ENCODE results near the gene KATNAL2. TPM values are rescaled to one million over a fixed set of nuclear protein-coding genes. Genes with fewer than 3 reads are reported as not detected.
"Not testable (repeated sequence)": the region's sequence is repeated elsewhere in the genome, so short reads cannot be mapped to it uniquely, and the experiment has no call there.

The KATNAL2 gene
- total RNA-seq, 4 donors from 2014 or later: 4.4 to 5.2 (median 5.0) TPM

DNA sequence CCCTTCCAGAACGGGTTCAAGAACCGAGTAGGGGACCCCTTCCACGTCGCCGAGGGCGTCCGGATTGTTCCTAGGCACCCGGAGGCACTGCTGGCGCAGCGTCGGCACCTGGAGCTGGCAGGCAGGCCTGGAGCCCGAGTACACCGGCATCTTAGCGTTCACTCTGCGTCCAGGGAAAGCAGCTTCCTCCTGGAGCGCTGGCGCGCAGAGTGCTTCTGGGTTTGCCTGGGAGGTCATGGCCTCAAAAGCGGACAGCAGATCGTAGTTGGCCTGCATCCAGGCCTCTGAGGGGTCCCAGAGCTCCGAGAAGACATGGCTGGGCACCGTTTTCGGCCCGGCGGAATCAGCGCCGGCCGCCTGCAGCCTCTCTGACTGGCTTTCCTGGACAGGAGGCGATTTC is 105.4 kb downstream of the KATNAL2 start:
- WGBS, 2 donors (ENCODE audit: low coverage in 1 of 2): no CpG with 5 or more reads among the region's 29 CpGs
- H3K36me3 ChIP-seq; DNase-seq; H3K9me3 ChIP-seq; H3K4me3 ChIP-seq; H3K27me3 ChIP-seq; H3K27ac ChIP-seq; in situ Hi-C loops (cut with MboI; ENCODE audit: low pct_ligation_motif_present in 1 of 4, low pct_unique_long_range_greater_than_20kb in 1 of 4, low sequenced_read_pairs in 3 of 4); H3K4me1 ChIP-seq; intact Hi-C loops (cut with DNase I; ENCODE audit: low total_unique reads): not testable (repeated sequence)

GRCh38 chr18:47023769-47024465 is 106.5 kb downstream of the KATNAL2 start:
- DNase-seq; H3K4me1 ChIP-seq; H3K27me3 ChIP-seq; intact Hi-C loops (cut with DNase I; ENCODE audit: low total_unique reads); H3K4me3 ChIP-seq; in situ Hi-C loops (cut with MboI; ENCODE audit: low pct_ligation_motif_present in 1 of 4, low pct_unique_long_range_greater_than_20kb in 1 of 4, low sequenced_read_pairs in 3 of 4); H3K9me3 ChIP-seq; H3K27ac ChIP-seq; H3K36me3 ChIP-seq: not testable (repeated sequence)
- WGBS, 2 donors (ENCODE audit: low coverage in 1 of 2): no CpG with 5 or more reads among the region's 55 CpGs

DNA sequence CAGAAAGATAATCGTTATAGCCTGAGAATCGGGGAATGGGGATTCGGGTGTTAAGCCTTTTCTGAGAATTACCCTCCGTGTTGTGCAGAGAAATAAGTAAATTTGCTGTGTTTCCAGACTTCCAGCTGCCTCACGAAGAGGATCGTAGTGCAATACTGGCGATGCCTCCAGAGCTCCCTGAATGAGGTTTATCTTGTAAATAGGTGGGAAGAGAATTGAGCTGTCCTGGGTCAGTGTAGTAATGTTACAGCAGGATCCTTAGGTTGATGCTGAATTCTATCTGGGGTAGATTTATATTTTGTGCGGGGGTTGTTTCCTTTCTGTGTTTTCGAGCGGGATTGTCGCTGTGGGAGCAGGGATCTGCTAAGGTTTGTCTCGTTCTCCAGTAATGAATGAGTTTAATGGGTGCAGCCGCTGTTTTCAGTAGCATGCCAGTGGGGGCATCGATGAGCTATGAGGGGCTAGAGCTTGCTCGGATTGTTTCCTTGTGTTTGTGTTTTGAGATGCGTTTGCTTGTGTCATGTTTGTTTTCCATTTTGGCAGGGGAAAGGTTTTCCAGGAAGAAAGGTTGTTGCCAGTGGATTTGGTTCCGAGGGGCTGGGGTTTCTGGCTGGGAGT is 108.3 kb downstream of the KATNAL2 start:
- 85 to 88% methylated on average over 4 to 11 of the region's 17 CpGs for WGBS, 2 donors (ENCODE audit: low coverage in 1 of 2)
- H3K27me3 ChIP-seq; H3K27ac ChIP-seq; in situ Hi-C loops (cut with MboI; ENCODE audit: low pct_ligation_motif_present in 1 of 4, low pct_unique_long_range_greater_than_20kb in 1 of 4, low sequenced_read_pairs in 3 of 4); H3K9me3 ChIP-seq; H3K36me3 ChIP-seq; H3K4me1 ChIP-seq; H3K4me3 ChIP-seq; DNase-seq; intact Hi-C loops (cut with DNase I; ENCODE audit: low total_unique reads): not testable (repeated sequence)

GRCh38 chr18:47028738-47029137 is 111.3 kb downstream of the KATNAL2 start:
- in situ Hi-C loops (cut with MboI; ENCODE audit: low pct_ligation_motif_present in 1 of 4, low pct_unique_long_range_greater_than_20kb in 1 of 4, low sequenced_read_pairs in 3 of 4); intact Hi-C loops (cut with DNase I; ENCODE audit: low total_unique reads): not testable (repeated sequence)

DNA sequence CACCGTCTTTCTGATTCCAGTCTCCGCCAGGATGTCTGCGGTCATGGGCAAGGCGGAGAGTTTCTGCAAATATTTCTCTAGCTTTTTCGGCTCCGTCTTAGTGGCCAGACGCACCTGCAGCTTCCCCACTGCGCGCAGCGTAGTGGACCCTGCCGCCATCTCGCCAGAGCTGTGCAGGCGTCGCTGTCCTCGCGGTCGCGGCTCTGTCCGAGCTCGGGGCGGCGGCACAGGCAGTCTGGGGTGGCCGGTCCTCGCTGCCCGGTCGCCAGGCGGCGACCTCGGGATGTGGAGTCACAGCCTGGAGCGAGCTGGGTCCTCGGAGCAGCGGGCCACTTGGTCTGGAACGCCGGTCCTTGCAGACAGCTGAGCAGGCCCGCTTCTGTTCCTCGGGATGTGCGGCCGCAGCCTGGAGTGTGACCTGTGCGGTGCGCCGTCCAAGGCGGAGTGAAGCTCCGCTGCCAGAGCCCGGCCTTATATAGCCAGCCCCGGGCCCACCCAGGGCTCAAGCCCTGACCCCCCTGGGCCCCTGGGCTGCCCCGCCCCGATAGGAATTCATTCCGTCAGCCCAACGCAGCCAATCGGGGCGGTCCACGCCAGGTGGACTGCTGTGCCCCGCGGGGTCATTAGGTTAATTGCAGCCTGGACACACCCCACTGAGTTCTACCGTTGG is 112.4 kb downstream of the KATNAL2 start:
- WGBS, 2 donors (ENCODE audit: low coverage in 1 of 2): no CpG with 5 or more reads among the region's 55 CpGs
- H3K9me3 ChIP-seq; DNase-seq; H3K36me3 ChIP-seq; H3K27ac ChIP-seq; intact Hi-C loops (cut with DNase I; ENCODE audit: low total_unique reads); H3K4me3 ChIP-seq; H3K4me1 ChIP-seq; H3K27me3 ChIP-seq; in situ Hi-C loops (cut with MboI; ENCODE audit: low pct_ligation_motif_present in 1 of 4, low pct_unique_long_range_greater_than_20kb in 1 of 4, low sequenced_read_pairs in 3 of 4): not testable (repeated sequence)

More at GRCh38 chr18:47028738-47029137, 111.3 kb downstream of the KATNAL2 start:
- DNase-seq, H3K4me1 ChIP-seq, H3K36me3 ChIP-seq, H3K27me3 ChIP-seq, H3K27ac ChIP-seq, H3K9me3 ChIP-seq, H3K4me3 ChIP-seq: not testable (repeated sequence)
- WGBS, 2 donors (ENCODE audit: low coverage in 1 of 2): no CpG with 5 or more reads among the region's 29 CpGs

- in situ Hi-C loops (cut with MboI; ENCODE audit: low pct_ligation_motif_present in 1 of 4, low pct_unique_long_range_greater_than_20kb in 1 of 4, low sequenced_read_pairs in 3 of 4); H3K27me3 ChIP-seq; H3K4me3 ChIP-seq; intact Hi-C loops (cut with DNase I; ENCODE audit: low total_unique reads); H3K4me1 ChIP-seq; DNase-seq; H3K9me3 ChIP-seq; H3K36me3 ChIP-seq; H3K27ac ChIP-seq: not testable (repeated sequence)
- 91 to 100% methylated on average over 3 to 4 of the region's 12 CpGs for WGBS, 2 donors (ENCODE audit: low coverage in 1 of 2)
These were observed 113.5 kb downstream of the KATNAL2 start for GRCh38 chr18:47030887-47031286.

DNA sequence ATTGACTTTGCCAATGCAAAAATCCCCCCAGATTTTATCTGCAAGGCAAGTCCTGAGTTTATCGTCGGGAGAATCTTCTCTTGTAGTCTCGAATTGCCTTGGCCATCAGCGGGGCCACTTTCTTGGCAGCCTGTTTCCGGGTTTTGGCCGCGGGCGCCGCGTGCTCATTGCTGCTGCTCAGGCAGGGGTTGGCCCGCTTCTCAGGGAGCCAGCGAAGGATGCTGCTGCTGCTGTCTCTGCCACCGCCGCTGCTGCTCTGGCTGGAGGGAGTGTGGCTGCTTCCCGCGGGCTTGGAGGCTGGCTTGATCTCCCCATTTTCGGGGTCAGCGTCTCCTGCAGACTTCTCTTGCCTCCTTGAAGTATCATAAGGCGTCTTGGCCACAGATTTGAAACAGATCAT is 115.5 kb downstream of the KATNAL2 start:
- WGBS, 2 donors (ENCODE audit: low coverage in 1 of 2): 96% methylated on average over 19 of the region's 19 CpGs; no CpG with 5 or more reads in 1 of the 2 donors
- Histone ChIP-seq H3K27ac (no peak overlapping the region), H3K36me3 (no peaks in the 10 kb centered on the region), H3K27me3 (no peaks in the 10 kb centered on the region), H3K4me1 (no peaks in the 10 kb centered on the region), H3K9me3 (no peaks in the 10 kb centered on the region), H3K4me3 (no peak overlapping the region)
- DNase-seq: no peak
- intact Hi-C loops (cut with DNase I; ENCODE audit: low total_unique reads): no loop called here
- in situ Hi-C loops (cut with MboI; ENCODE audit: low pct_ligation_motif_present in 1 of 4, low pct_unique_long_range_greater_than_20kb in 1 of 4, low sequenced_read_pairs in 3 of 4): no loop called here
- TF ChIP-seq EP300 (IDR thresholded peaks at IDR 0.05; ENCODE audit: low read depth) (no peak), POLR2AphosphoS5 (IDR thresholded peaks at IDR 0.05) (no peak), POLR2A (IDR thresholded peaks at IDR 0.05) (no peak)
- TF ChIP-seq, protein P1, sequence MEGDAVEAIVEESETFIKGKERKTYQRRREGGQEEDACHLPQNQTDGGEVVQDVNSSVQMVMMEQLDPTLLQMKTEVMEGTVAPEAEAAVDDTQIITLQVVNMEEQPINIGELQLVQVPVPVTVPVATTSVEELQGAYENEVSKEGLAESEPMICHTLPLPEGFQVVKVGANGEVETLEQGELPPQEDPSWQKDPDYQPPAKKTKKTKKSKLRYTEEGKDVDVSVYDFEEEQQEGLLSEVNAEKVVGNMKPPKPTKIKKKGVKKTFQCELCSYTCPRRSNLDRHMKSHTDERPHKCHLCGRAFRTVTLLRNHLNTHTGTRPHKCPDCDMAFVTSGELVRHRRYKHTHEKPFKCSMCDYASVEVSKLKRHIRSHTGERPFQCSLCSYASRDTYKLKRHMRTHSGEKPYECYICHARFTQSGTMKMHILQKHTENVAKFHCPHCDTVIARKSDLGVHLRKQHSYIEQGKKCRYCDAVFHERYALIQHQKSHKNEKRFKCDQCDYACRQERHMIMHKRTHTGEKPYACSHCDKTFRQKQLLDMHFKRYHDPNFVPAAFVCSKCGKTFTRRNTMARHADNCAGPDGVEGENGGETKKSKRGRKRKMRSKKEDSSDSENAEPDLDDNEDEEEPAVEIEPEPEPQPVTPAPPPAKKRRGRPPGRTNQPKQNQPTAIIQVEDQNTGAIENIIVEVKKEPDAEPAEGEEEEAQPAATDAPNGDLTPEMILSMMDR (IDR thresholded peaks at IDR 0.05): no peak

GRCh38 chr18:47034591-47034990 is 117.2 kb downstream of the KATNAL2 start:
- H3K4me3 ChIP-seq; H3K27ac ChIP-seq; DNase-seq; H3K27me3 ChIP-seq; in situ Hi-C loops (cut with MboI; ENCODE audit: low pct_ligation_motif_present in 1 of 4, low pct_unique_long_range_greater_than_20kb in 1 of 4, low sequenced_read_pairs in 3 of 4); H3K4me1 ChIP-seq; H3K36me3 ChIP-seq; H3K9me3 ChIP-seq; intact Hi-C loops (cut with DNase I; ENCODE audit: low total_unique reads): not testable (repeated sequence)
- 95% methylated on average over 5 of the region's 28 CpGs; no CpG with 5 or more reads in 1 of the 2 donors for whole genome bisulfite sequencing, 2 donors (ENCODE audit: low coverage in 1 of 2)
